K562 (cell line): ENCODE data around the gene ZNF322. TPM values are rescaled to one million over a fixed set of nuclear protein-coding genes. Genes with fewer than 3 reads are reported as not detected.

ENCODE experiments used
- ATAC-seq: fragments of 200-7000 bp; cut with Tn5 transposase; 3 replicates; pipeline ENCODE4 v1.9.1; 2020; ENCODE audit warnings: moderate library complexity
- BruUV-seq: library from RNA; stranded (reverse); fragments of 400-500 nt; replicated peaks from 2 replicates; lab custom pipeline; 2021; lab: Mats Ljungman, UMichigan
- CTCF ChIA-PET: fragments of 300-600 bp; formaldehyde crosslinking; extraction: SDS; loops from one replicate; lab custom pipeline; 2021; ENCODE audit warnings: low intra/inter-chr PET ratio; lab: Yijun Ruan, JAX
- POLR2A ChIA-PET: fragments of 300-600, 350-650 bp; sonication (Branson Sonifier 250); formaldehyde crosslinking; extraction: SDS; loops from one replicate; lab custom pipeline; 2021; ENCODE audit warnings: antibody characterized with exemption, inconsistent platforms; lab: Yijun Ruan, JAX
- DNase-seq, 4 experiments: peaks; one replicate each; pipeline versions ENCODE4 v3.0.0 to v3.0.0-alpha.2; 2011 to 2018; ENCODE audit warnings: low spot score in 3 of 4, mixed read lengths in 3 of 4; ENCODE audit errors: extremely low read depth in 1 of 4
- FAIRE-seq: peaks from 2 replicates; lab custom pipeline; 2011; peaks lifted over from hg19 to GRCh38; lab: Jason Lieb, UNC
- H2AFZ ChIP-seq: 2 replicates; pipeline ENCODE4 v1.6.0; 2011; ENCODE audit warnings: low read depth, low read length, control low read depth, inconsistent platforms
- H3K27ac ChIP-seq: fragments of 200-600 bp; 3 replicates; pipeline ENCODE4 v1.8.0; 2011; ENCODE audit warnings: low read depth, mild to moderate bottlenecking, control low read depth, inconsistent platforms, low read length, moderate library complexity, mixed read lengths; ENCODE audit errors: extremely low read depth
- H3K27me3 ChIP-seq, 2 experiments: fragments of 300-600 bp in 1 of 2; 2 replicates in 1 of 2; 3 replicates in 1 of 2; pipeline versions ENCODE4 v1.6.0 to v1.8.0; 2011; ENCODE audit warnings: inconsistent platforms in 2 of 2, low read length in 2 of 2, mild to moderate bottlenecking in 1 of 2, mixed read lengths in 1 of 2, moderate library complexity in 1 of 2; ENCODE audit not compliant: control insufficient read depth in 2 of 2, insufficient read depth in 2 of 2
- H3K36me3 ChIP-seq: fragments of 300-600 bp; 3 replicates; pipeline ENCODE4 v1.8.0; 2011; ENCODE audit warnings: mild to moderate bottlenecking, low read length, inconsistent platforms; ENCODE audit not compliant: control insufficient read depth, insufficient read depth
- H3K4me1 ChIP-seq, 2 experiments: fragments of 200-600 bp in 1 of 2; replicated peaks in 1 of 2; 2 replicates in 1 of 2; 3 replicates in 1 of 2; pipeline versions ENCODE4 v1.5.1 to v1.8.0; 2011; ENCODE audit warnings: inconsistent platforms in 2 of 2, low read length in 2 of 2, mild to moderate bottlenecking in 1 of 2, mixed read lengths in 1 of 2, moderate library complexity in 1 of 2; ENCODE audit not compliant: control insufficient read depth in 2 of 2, insufficient read depth in 2 of 2
- H3K4me2 ChIP-seq: 2 replicates; pipeline ENCODE4 v1.6.1; 2011; ENCODE audit warnings: low read length, control low read depth, inconsistent platforms, mixed read lengths; ENCODE audit not compliant: insufficient read depth
- H3K4me3 ChIP-seq: fragments of 200-600 bp; sonication (generic), shearing (Covaris generic); 2 replicates; pipeline ENCODE4 v1.5.1; 2016; ENCODE audit warnings: control low read depth, inconsistent platforms
- H3K79me2 ChIP-seq: fragments of 200-600 bp; 3 replicates; pipeline ENCODE4 v1.8.0; 2011; ENCODE audit warnings: low read length, inconsistent platforms; ENCODE audit not compliant: control insufficient read depth, insufficient read depth
- H3K9ac ChIP-seq, 2 experiments: 2 replicates each; pipeline versions ENCODE4 v1.6.0 to v1.6.1; 2011; ENCODE audit warnings: low read depth in 2 of 2, low read length in 2 of 2, control low read depth in 1 of 2, inconsistent platforms in 1 of 2, mild to moderate bottlenecking in 1 of 2, mixed read lengths in 1 of 2; ENCODE audit not compliant: insufficient read depth in 1 of 2
- H3K9me1 ChIP-seq: one replicate; pipeline ENCODE4 v1.6.0; 2011; ENCODE audit warnings: inconsistent platforms, mild to moderate bottlenecking, low read length, moderate library complexity; ENCODE audit not compliant: control insufficient read depth, insufficient read depth
- H3K9me3 ChIP-seq: replicated peaks from 2 replicates; pipeline ENCODE4 v1.5.1; 2011; ENCODE audit warnings: low read depth, low read length, inconsistent platforms; ENCODE audit not compliant: control insufficient read depth, insufficient read depth
- H4K20me1 ChIP-seq: replicated peaks from 2 replicates; pipeline ENCODE4 v1.6.1; 2011; ENCODE audit warnings: low read length, inconsistent platforms, mixed read lengths; ENCODE audit not compliant: control insufficient read depth, insufficient read depth
- CBX3 ChIP-seq, 2 experiments: IDR thresholded peaks; 1 replicate in 1 of 2; 2 replicates in 1 of 2; pipeline ENCODE4 v1.6.1; 2012; ENCODE audit warnings: inconsistent platforms in 2 of 2, low read length in 2 of 2, borderline replicate concordance in 1 of 2, control low read depth in 1 of 2
- CTBP1 ChIP-seq: fragments of 450-650 bp; IDR thresholded peaks from 2 replicates; pipeline ENCODE4 v1.6.1; 2016; ENCODE audit warnings: borderline replicate concordance
- ETV5 ChIP-seq: sonication (generic); formaldehyde crosslinking; IDR thresholded peaks from 2 replicates; pipeline ENCODE4 v1.4.0; 2020; ENCODE audit warnings: low read depth, mild to moderate bottlenecking, missing genetic modification reagents
- ILK ChIP-seq: fragments of 450-650 bp; IDR thresholded peaks from 2 replicates; pipeline ENCODE4 v1.6.1; 2016; ENCODE audit warnings: missing genetic modification characterization, low read depth, mild to moderate bottlenecking, missing compliant biosample characterization, moderate library complexity, borderline replicate concordance
- MEF2D ChIP-seq: conservative IDR thresholded peaks from 2 replicates; pipeline ENCODE4 v1.6.1; 2016; ENCODE audit warnings: low read depth, missing genetic modification characterization, missing compliant biosample characterization
- MEIS2 ChIP-seq: fragments of 450-650 bp; IDR thresholded peaks from 2 replicates; pipeline ENCODE4 v1.6.1; 2014; ENCODE audit warnings: mild to moderate bottlenecking; ENCODE audit not compliant: partially characterized antibody
- NRF1 ChIP-seq, 2 experiments: fragments of 450-650 bp; IDR thresholded peaks in 1 of 2; conservative IDR thresholded peaks in 1 of 2; 2 replicates each; pipeline ENCODE4 v1.6.1; 2014; ENCODE audit warnings: mild to moderate bottlenecking in 2 of 2
- PHTF2 ChIP-seq: fragments of 250-450 bp; sonication (Bioruptor Pico); IDR thresholded peaks from 2 replicates; pipeline ENCODE4 v1.5.0; 2021; ENCODE audit warnings: mild to moderate bottlenecking
- U2AF2 ChIP-seq: fragments of 200-400 bp; formaldehyde crosslinking; optimal IDR thresholded peaks from 2 replicates; pipeline ENCODE3; 2017; ENCODE audit warnings: low read depth, mild to moderate bottlenecking, low read length
- ZKSCAN3 ChIP-seq: fragments of 250-450 bp; sonication (Bioruptor Pico); IDR thresholded peaks from 2 replicates; pipeline ENCODE4 v1.4.0; 2020
- ZNF3 ChIP-seq: fragments of 250-450 bp; sonication (Bioruptor Pico); IDR thresholded peaks from 2 replicates; pipeline ENCODE4 v1.5.0; 2021; ENCODE audit warnings: mild to moderate bottlenecking, moderate library complexity
- ZNF551 ChIP-seq: fragments of 250-450 bp; sonication (Bioruptor Pico); IDR thresholded peaks from 2 replicates; pipeline ENCODE4 v1.5.0; 2021; ENCODE audit warnings: mild to moderate bottlenecking, moderate library complexity
- WGBS: fragments of 100-300 bp; shearing (Covaris generic); methylation state at CpG from one replicate; pipeline ENCODE4 v1.1.6; 2016; ENCODE audit warnings: low coverage, mixed read lengths; ENCODE audit not compliant: insufficient coverage; ENCODE audit errors: missing lambda C conversion rate; 5-methylcytosine and 5-hydroxymethylcytosine counted together
- in situ Hi-C: fragments of 300-500 bp; cut with MboI; formaldehyde crosslinking; loops from 4 replicates; pipeline ENCODE4 v1.15.0; 2018; ENCODE audit warnings: inconsistent platforms, mixed read lengths
- intact Hi-C: fragments of 100-400 bp; cut with micrococcal nuclease; formaldehyde crosslinking; loops from 2 replicates; pipeline ENCODE4 v1.14.2; 2022
- polyA plus RNA-seq, 8 experiments: library from polyadenylated mRNA; depleted of rRNA in 4 of 8; stranded (reverse) in 5 of 8; unstranded in 3 of 8; fragments of >200 nt; fragmentation: Nextera tagmentation in 2 of 8; fragmentation: Illumina TruSeq in 1 of 8; extraction: Ambion mirVana in 2 of 8; extraction: Trizol in 1 of 8; gene quantifications; 2 replicates each; pipeline versions ENCODE4 v1.2.1 to v1.2.3, GENCODE V29; 2011 to 2014; ENCODE audit warnings: inconsistent platforms in 1 of 8, missing spikeins in 1 of 8
- total RNA-seq, 7 experiments: library from RNA; depleted of rRNA in 6 of 7; stranded (reverse); fragments of >200 nt in 6 of 7; fragmentation: Illumina TruSeq in 2 of 7; extraction: Trizol in 2 of 7; gene quantifications; 2 replicates each; pipeline versions ENCODE4 v1.2.1 to v1.2.3, GENCODE V29; 2011 to 2021; ENCODE audit warnings: low replicate concordance in 1 of 7
- TF ChIP-seq, protein P1 (sequence below), 2 experiments: IDR thresholded peaks in 1 of 2; conservative IDR thresholded peaks in 1 of 2; 2 replicates each; pipeline ENCODE4 v1.6.1; 2016; ENCODE audit warnings: low read depth in 2 of 2, mild to moderate bottlenecking in 1 of 2, missing compliant biosample characterization in 1 of 2, missing genetic modification characterization in 1 of 2, moderate library complexity in 1 of 2
- TF ChIP-seq, protein P2 (sequence below): fragments of 450-650 bp; IDR thresholded peaks from 2 replicates; pipeline ENCODE4 v1.6.1; 2016

ZNF322 gene
- total and polyA plus RNA-seq, 9 of the 15 experiments (the other 6 are each of a cell fraction or from before 2014, with no cell fraction given): 4.7 to 31.2 (median 18.7) TPM

DNA sequence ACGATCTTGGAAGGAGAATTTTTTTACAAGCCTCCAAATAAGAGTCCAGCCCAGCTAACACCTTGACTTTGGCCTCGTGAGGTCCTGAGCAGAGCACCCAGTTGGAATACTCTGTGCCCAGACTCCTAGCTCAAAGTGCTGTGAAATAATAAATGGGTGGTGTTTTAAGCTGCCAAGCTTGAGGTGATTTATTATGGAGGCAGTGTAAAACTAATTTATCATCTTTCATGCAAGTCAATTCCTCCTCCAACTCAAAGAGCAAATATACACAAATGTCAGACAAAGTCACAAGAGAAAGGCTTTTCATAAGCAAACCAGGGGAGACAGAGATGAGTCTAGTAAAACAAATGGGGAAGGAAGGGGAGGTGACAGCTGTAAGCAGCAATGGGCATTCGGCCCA lies 50.1 kb downstream of the ZNF322 start:
- ChIA-PET CTCF (interaction anchor here (1.4 kb wide), 1 partner anchor 468 kb away, joined by 4 read pairs; no protein-coding TSS in a partner anchor), POLR2A (interaction anchor here (0.5 to 1.1 kb wide), 2 partner anchors 506 to 509 kb away, joined by 4 read pairs; no protein-coding TSS in a partner anchor)
- BruUV-seq: no TSS peak
- no peaks in the 10 kb centered on the region for H3K9me3 ChIP-seq
- TF ChIP-seq ZNF3 (CRISPR knock-in tag) (no peak), U2AF2 (no peak), MEIS2 (peak; percentile 82), ETV5 (CRISPR knock-in tag) (no peak), NRF1 (conservative IDR thresholded peaks at IDR 0.05 in 1 of 2, IDR thresholded peaks at IDR 0.05 in 1 of 2) (no peak), MEF2D (tag) (no peak), CTBP1 (no peak), ZNF551 (CRISPR knock-in tag) (no peak), CBX3 (IDR thresholded peaks at IDR 0.05; ENCODE audit: borderline replicate concordance in 1 of 2, low read length in 2 of 2) (no peak), PHTF2 (CRISPR knock-in tag) (no peak), ZKSCAN3 (CRISPR knock-in tag) (no peak), ILK (no peak)
- TF ChIP-seq, protein P1, sequence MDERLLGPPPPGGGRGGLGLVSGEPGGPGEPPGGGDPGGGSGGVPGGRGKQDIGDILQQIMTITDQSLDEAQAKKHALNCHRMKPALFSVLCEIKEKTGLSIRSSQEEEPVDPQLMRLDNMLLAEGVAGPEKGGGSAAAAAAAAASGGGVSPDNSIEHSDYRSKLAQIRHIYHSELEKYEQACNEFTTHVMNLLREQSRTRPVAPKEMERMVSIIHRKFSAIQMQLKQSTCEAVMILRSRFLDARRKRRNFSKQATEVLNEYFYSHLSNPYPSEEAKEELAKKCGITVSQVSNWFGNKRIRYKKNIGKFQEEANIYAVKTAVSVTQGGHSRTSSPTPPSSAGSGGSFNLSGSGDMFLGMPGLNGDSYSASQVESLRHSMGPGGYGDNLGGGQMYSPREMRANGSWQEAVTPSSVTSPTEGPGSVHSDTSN (CRISPR knock-in tag; IDR thresholded peaks at IDR 0.05; ENCODE audit: low read depth): no peak
- TF ChIP-seq, protein P1 (tag; conservative IDR thresholded peaks at IDR 0.05; ENCODE audit: low read depth): peak; percentile 84
- TF ChIP-seq, protein P2, sequence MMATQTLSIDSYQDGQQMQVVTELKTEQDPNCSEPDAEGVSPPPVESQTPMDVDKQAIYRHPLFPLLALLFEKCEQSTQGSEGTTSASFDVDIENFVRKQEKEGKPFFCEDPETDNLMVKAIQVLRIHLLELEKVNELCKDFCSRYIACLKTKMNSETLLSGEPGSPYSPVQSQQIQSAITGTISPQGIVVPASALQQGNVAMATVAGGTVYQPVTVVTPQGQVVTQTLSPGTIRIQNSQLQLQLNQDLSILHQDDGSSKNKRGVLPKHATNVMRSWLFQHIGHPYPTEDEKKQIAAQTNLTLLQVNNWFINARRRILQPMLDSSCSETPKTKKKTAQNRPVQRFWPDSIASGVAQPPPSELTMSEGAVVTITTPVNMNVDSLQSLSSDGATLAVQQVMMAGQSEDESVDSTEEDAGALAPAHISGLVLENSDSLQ: peak; percentile 74
- intact Hi-C loops (no loop called here), in situ Hi-C loops (no loop called here)
- no peaks in the 10 kb centered on the region for H3K36me3 ChIP-seq
- no peaks in the 10 kb centered on the region for H3K9me1 ChIP-seq
- no peaks in the 10 kb centered on the region for H4K20me1 ChIP-seq
- H3K27ac ChIP-seq: no peak overlapping the region
- H3K9ac ChIP-seq: no peak overlapping the region
- H3K27me3 ChIP-seq: no peaks in the 10 kb centered on the region
- H3K4me3 ChIP-seq: no peak overlapping the region
- DNase-seq: no peak
- ATAC-seq: no peak
- H3K79me2 ChIP-seq: no peaks in the 10 kb centered on the region
- 21% methylated on average over 3 of the region's 3 CpGs for WGBS
- H3K4me1 ChIP-seq: peaks cover 8 to 10% of the 10 kb centered on the region in 2 experiments; a peak in 3 of 5 replicates
- H3K4me2 ChIP-seq: no peak overlapping the region
- H2AFZ ChIP-seq: 0 out of 2 replicates have a peak overlapping the region, but pooled peaks have one; percentile 36
- FAIRE-seq: peak; percentile 11
